HG03064 (cell line): ENCODE data around the gene EIF3K.

Experiments used
- ATAC-seq: cut with Tn5 transposase; IDR thresholded peaks from one replicate; pipeline ENCODE4 v1.9.1; 2021; ENCODE audit warnings: low read depth; ENCODE audit not compliant: unreplicated experiment

The EIF3K gene

GRCh38 chr19:38665219-38665931, 46.4 kb downstream of the EIF3K start:
- ATAC-seq: no peak

GRCh38 chr19:38665950-38666662, 47.1 kb downstream of the EIF3K start:
- ATAC-seq: no peak

DNA sequence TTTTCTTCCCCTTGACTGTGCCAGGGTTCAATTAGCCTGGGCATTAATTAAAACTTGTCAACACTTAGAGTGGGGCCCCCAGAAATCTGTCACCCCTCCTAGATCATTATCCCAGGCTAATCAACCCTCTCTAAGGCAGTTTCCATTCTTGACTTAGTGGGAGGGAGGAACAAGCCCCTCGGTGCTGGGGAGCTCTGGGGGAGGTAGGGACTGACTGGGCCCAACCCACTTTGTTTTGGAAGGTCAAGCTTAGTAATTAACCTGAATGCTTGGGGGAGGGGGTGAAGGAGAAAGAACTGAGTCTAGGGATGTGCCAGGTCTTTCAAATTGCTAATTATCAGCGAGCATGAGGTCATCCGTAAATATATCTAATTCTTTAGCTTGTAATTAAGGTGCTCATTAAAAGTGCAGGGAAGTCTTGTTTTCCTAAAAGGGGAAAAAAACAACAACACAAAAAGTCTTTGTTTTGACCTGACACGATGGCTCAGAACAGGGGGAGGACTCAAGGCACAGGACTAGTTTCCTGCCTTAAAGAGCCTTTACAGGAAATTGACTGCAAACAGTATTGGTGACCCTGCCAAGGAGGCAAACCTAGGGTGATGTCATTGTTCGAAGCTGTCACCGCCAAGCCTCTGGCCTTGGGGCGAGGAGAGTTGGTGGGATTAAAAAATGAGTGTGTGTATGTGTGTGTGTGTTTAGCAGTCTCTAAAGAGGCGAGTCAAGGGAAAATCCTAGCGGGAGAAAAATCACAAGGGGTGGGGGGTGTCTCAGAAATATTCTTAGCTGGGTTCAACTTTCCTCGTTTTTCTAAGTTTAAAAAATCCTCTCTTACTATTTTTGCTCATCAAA, 47.9 kb downstream of the EIF3K start:
- ATAC-seq: no peak

DNA sequence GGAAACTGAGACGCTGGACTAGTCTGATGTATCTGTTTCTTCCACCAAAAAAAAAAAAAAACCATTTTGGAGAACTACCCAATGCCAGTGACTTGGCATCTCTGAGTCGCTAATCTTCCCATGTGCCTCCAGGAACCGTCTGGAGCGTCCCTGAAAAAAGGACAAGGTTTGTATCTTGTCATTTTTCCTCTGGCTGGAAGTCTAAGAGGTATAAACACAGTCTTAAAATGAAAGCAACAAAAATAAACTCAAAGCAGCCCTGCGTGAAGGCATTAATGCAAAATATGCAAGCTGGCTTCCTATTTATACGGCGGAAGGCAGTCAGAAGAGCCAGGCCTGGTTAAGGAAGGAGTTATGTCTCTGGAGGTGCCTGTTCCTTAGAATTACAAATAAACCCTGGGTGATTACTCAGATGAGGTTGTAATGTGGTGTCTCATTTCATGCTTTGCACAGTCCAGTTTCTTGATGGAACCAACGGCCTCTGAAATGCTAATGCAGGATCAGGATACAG, 48.7 kb downstream of the EIF3K start:
- no peak for ATAC-seq

DNA sequence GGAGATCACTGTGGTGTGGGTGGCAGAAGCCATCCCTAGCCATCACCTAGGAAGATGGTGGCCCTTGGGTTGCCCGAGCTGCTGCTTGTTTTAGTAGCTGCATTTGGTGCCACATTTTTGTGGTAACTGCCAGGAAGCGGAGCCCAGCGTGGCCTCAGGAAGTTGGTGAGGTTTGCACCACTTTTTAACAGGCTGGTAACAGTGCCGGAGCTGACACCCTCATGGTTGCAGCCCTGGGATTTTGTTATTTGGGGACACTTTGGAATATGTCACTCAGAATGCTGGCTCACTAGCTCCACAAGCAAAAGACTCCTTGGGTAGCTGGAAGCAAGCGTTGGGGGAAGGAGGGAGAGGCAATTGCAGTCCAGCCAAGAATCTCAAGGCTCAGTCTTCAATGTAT, 50.6 kb downstream of the EIF3K start:
- ATAC-seq: no peak

- no peak for ATAC-seq
Observed at GRCh38 chr19:38670921-38671398, 52.0 kb downstream of the EIF3K start.

GRCh38 chr19:38671654-38672053, 52.7 kb downstream of the EIF3K start:
- no peak for ATAC-seq

DNA sequence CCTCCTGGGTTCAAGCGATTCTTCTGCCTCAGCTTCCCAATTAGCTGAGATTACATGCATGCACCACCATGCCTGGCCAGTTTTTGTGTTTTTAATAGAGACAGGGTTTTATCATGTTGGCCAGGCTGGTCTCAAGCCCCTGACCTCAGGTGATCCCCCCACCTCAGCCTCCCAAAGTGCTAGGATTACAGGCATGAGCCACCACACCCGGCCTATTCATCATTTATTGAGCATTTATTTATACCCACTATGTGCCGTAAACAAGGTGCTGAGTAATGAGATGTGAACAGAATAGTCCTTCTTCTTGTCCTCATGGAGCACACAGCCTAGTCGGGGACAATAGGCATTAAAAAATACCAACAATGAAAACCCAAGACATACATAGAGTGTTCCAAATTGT, 54.0 kb downstream of the EIF3K start:
- ATAC-seq: no peak

GRCh38 chr19:38674388-38675171, 55.6 kb downstream of the EIF3K start:
- no peak for ATAC-seq

- no peak for ATAC-seq
Observed at GRCh38 chr19:38675611-38676010, 56.6 kb downstream of the EIF3K start.

GRCh38 chr19:38676023-38676877, 57.3 kb downstream of the EIF3K start:
- ATAC-seq: no peak

GRCh38 chr19:38676878-38677646, 58.1 kb downstream of the EIF3K start:
- ATAC-seq: no peak

GRCh38 chr19:38678217-38678890, 59.4 kb downstream of the EIF3K start:
- no peak for ATAC-seq

DNA sequence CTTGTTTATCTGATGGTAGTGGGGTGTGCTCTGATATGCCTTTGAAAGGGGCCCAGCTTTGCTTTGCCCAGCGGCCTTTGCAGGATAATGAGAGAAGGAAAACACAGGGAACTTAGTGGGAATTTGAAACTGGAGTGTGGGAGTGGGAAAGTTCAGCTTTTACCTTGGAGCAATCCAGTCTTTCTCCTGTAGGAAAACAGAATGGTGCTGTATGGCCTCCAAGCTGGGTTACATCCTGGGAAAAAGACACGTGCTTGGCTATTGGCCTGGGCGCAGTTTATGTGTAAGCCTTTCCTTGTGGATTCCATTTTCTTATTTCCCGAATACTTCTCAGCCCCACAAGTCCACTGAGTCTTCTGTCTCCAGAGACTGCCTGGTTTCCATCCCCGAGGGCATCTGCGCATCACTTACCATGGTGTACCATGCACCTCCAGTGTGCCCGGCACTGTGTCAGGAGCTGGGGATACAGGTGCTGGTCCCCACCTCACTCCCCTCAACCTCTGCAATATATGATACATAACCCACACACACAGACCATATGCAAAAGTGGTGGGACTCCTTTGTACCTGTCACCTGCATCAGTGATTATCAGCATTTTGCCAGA, 60.0 kb downstream of the EIF3K start:
- ATAC-seq: no peak

GRCh38 chr19:38679839-38680238, 60.9 kb downstream of the EIF3K start:
- no peak for ATAC-seq

GRCh38 chr19:38682195-38682867, 63.3 kb downstream of the EIF3K start:
- no peak for ATAC-seq

- no peak for ATAC-seq
Observed at GRCh38 chr19:38682872-38683392, 63.9 kb downstream of the EIF3K start.
